Measurements from ENCODE around the gene TMC5. TPM values are rescaled to one million over a fixed set of nuclear protein-coding genes. Genes with fewer than 3 reads are reported as not detected.

TMC5 gene
- total and polyA plus RNA-seq, 2 experiments from 2014 or later: 2.3 to 4.8 TPM

DNA sequence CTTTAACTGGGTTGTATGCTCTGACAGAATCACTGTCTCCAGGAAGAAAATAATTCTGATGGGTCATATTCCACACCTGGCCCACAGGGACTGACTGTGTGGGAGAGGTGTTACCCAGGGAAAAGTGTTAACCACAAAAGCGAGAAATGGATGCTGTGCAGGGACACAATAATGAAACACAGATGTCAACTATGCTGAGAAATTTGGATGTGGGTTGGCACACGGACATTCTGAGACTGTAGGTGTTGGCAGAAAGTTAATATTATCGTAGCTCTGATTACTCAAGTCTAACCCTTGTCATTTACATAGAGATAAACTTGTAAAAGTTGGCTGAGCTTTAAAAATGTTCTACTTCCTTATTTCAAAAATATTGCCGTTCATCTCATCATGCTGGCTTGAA lies 19.6 kb downstream of the TMC5 start:
- Mint-ChIP-seq H3K36me3 (ENCODE audit: low read depth) (no peaks in the 10 kb centered on the region), H3K27me3 (ENCODE audit: insufficient read depth, low read depth, poor library complexity) (peaks cover 2% of the 10 kb centered on the region), H3K4me1 (peaks cover 9% of the 10 kb centered on the region), H3K27ac (no peak overlapping the region), H3K9me3 (no peaks in the 10 kb centered on the region), H3K4me3 (no peak overlapping the region)
- Histone ChIP-seq H3K36me3 (ENCODE audit: insufficient read depth) (no peaks in the 10 kb centered on the region), H3K79me2 (replicated peaks; ENCODE audit: insufficient read depth) (no peaks in the 10 kb centered on the region), H3K9me2 (ENCODE audit: insufficient read depth) (0 out of 2 replicates have a peak, but pooled peaks cover 7% of the 10 kb centered on the region), H3K4me3 (no peak overlapping the region), H4K20me1 (replicated peaks; ENCODE audit: insufficient read depth) (no peaks in the 10 kb centered on the region), H3K4me2 (no peak overlapping the region), H3K27me3 (ENCODE audit: insufficient read depth) (no peaks in the 10 kb centered on the region), H3F3A (replicated peaks; ENCODE audit: low read depth) (no peaks in the 10 kb centered on the region), H3K27ac (ENCODE audit: low read depth) (no peak overlapping the region), H3K4me1 (ENCODE audit: insufficient read depth) (peaks cover 7% of the 10 kb centered on the region), H2AFZ (no peak overlapping the region)
- TF ChIP-seq CREB1 (CRISPR knock-in tag; IDR thresholded peaks at IDR 0.05; ENCODE audit: low read depth) (no peak), ZNF331 (CRISPR knock-in tag; IDR thresholded peaks at IDR 0.05; ENCODE audit: low read depth) (no peak)
- DNase-seq (ENCODE audit: low spot score): no peak
- no peak for ATAC-seq

DNA sequence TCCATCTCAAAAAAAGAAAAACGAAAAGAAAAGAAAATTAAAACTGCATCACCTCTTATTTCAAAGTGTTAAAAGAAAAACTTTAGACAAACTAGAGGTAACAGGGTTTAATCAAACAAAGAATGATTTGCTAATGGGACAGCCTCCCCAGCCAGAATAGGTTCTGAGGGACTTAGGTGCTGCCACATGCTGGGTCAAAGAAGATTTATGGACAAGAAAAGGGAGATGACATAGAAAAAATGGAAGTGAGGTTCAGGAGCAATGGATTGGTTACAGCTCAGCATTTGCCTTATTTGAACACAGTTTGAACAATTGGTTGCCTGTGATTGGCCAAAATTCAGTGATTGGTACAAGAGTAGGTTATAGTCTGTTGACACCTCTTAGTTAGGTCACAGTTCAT lies 21.1 kb downstream of the TMC5 start:
- no peaks in the 10 kb centered on the region for H3K4me1 ChIP-seq (ENCODE audit: insufficient read depth)
- H3K4me2 ChIP-seq: no peak overlapping the region
- H3K4me1 Mint-ChIP-seq: no peaks in the 10 kb centered on the region; the same call in 2 of the 3 replicates
- no peaks in the 10 kb centered on the region for H3K9me3 Mint-ChIP-seq
- H3F3A ChIP-seq (replicated peaks; ENCODE audit: low read depth): no peaks in the 10 kb centered on the region
- no peaks in the 10 kb centered on the region for H4K20me1 ChIP-seq (replicated peaks; ENCODE audit: insufficient read depth)
- no peak overlapping the region for H3K27ac Mint-ChIP-seq
- no peaks in the 10 kb centered on the region for H3K36me3 Mint-ChIP-seq (ENCODE audit: low read depth)
- H3K27me3 ChIP-seq (ENCODE audit: insufficient read depth): no peaks in the 10 kb centered on the region
- no peak for ATAC-seq
- no peaks in the 10 kb centered on the region for H3K79me2 ChIP-seq (replicated peaks; ENCODE audit: insufficient read depth)
- peaks cover 12% of the 10 kb centered on the region for H3K9me2 ChIP-seq (ENCODE audit: insufficient read depth)
- H3K27me3 Mint-ChIP-seq (ENCODE audit: insufficient read depth, low read depth, poor library complexity): no peaks in the 10 kb centered on the region
- H3K4me3 Mint-ChIP-seq: no peak overlapping the region
- H3K4me3 ChIP-seq: no peak overlapping the region
- TF ChIP-seq POLR2AphosphoS5 (IDR thresholded peaks at IDR 0.05; ENCODE audit: low read depth) (no peak), NANOG (IDR thresholded peaks at IDR 0.05; ENCODE audit: borderline replicate concordance) (no peak), CREB1 (CRISPR knock-in tag; IDR thresholded peaks at IDR 0.05; ENCODE audit: low read depth) (no peak), EZH2phosphoT487 (IDR thresholded peaks at IDR 0.05; ENCODE audit: unreplicated experiment) (no peak), STAT1 (IDR thresholded peaks at IDR 0.05; ENCODE audit: unreplicated experiment) (no peak), ZNF331 (CRISPR knock-in tag; IDR thresholded peaks at IDR 0.05; ENCODE audit: low read depth) (no peak), ZNF114 (CRISPR knock-in tag; IDR thresholded peaks at IDR 0.05) (no peak), JUNB (IDR thresholded peaks at IDR 0.05; ENCODE audit: unreplicated experiment) (no peak)
- TF ChIP-seq, protein P1, sequence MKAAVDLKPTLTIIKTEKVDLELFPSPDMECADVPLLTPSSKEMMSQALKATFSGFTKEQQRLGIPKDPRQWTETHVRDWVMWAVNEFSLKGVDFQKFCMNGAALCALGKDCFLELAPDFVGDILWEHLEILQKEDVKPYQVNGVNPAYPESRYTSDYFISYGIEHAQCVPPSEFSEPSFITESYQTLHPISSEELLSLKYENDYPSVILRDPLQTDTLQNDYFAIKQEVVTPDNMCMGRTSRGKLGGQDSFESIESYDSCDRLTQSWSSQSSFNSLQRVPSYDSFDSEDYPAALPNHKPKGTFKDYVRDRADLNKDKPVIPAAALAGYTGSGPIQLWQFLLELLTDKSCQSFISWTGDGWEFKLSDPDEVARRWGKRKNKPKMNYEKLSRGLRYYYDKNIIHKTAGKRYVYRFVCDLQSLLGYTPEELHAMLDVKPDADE (IDR thresholded peaks at IDR 0.05): no peak
- TF ChIP-seq, protein P2, sequence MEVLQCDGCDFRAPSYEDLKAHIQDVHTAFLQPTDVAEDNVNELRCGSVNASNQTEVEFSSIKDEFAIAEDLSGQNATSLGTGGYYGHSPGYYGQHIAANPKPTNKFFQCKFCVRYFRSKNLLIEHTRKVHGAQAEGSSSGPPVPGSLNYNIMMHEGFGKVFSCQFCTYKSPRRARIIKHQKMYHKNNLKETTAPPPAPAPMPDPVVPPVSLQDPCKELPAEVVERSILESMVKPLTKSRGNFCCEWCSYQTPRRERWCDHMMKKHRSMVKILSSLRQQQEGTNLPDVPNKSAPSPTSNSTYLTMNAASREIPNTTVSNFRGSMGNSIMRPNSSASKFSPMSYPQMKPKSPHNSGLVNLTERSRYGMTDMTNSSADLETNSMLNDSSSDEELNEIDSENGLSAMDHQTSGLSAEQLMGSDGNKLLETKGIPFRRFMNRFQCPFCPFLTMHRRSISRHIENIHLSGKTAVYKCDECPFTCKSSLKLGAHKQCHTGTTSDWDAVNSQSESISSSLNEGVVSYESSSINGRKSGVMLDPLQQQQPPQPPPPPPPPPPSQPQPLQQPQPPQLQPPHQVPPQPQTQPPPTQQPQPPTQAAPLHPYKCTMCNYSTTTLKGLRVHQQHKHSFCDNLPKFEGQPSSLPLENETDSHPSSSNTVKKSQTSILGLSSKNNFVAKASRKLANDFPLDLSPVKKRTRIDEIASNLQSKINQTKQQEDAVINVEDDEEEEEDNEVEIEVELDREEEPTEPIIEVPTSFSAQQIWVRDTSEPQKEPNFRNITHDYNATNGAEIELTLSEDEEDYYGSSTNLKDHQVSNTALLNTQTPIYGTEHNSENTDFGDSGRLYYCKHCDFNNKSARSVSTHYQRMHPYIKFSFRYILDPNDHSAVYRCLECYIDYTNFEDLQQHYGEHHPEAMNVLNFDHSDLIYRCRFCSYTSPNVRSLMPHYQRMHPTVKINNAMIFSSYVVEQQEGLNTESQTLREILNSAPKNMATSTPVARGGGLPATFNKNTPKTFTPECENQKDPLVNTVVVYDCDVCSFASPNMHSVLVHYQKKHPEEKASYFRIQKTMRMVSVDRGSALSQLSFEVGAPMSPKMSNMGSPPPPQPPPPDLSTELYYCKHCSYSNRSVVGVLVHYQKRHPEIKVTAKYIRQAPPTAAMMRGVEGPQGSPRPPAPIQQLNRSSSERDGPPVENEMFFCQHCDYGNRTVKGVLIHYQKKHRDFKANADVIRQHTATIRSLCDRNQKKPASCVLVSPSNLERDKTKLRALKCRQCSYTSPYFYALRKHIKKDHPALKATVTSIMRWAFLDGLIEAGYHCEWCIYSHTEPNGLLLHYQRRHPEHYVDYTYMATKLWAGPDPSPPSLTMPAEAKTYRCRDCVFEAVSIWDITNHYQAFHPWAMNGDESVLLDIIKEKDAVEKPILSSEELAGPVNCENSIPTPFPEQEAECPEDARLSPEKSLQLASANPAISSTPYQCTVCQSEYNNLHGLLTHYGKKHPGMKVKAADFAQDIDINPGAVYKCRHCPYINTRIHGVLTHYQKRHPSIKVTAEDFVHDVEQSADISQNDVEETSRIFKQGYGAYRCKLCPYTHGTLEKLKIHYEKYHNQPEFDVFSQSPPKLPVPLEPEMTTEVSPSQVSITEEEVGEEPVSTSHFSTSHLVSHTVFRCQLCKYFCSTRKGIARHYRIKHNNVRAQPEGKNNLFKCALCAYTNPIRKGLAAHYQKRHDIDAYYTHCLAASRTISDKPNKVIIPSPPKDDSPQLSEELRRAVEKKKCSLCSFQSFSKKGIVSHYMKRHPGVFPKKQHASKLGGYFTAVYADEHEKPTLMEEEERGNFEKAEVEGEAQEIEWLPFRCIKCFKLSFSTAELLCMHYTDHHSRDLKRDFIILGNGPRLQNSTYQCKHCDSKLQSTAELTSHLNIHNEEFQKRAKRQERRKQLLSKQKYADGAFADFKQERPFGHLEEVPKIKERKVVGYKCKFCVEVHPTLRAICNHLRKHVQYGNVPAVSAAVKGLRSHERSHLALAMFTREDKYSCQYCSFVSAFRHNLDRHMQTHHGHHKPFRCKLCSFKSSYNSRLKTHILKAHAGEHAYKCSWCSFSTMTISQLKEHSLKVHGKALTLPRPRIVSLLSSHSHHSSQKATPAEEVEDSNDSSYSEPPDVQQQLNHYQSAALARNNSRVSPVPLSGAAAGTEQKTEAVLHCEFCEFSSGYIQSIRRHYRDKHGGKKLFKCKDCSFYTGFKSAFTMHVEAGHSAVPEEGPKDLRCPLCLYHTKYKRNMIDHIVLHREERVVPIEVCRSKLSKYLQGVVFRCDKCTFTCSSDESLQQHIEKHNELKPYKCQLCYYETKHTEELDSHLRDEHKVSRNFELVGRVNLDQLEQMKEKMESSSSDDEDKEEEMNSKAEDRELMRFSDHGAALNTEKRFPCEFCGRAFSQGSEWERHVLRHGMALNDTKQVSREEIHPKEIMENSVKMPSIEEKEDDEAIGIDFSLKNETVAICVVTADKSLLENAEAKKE (CRISPR knock-in tag; IDR thresholded peaks at IDR 0.05): no peak
- DNase-seq (ENCODE audit: low spot score): no peak
- H3K27ac ChIP-seq (ENCODE audit: low read depth): no peak overlapping the region
- H3K36me3 ChIP-seq (ENCODE audit: insufficient read depth): no peaks in the 10 kb centered on the region
- no peak overlapping the region for H2AFZ ChIP-seq
